Right atrium auricular region (tissue), 2 donors: ENCODE data around the gene DNAJB8. TPM values are rescaled to one million over a fixed set of nuclear protein-coding genes. Genes with fewer than 3 reads are reported as not detected.

Experiments used
- DNase-seq: peaks from one replicate; pipeline ENCODE4 v3.0.0-alpha.2; 2019; ENCODE audit warnings: low spot score
- H3K27ac ChIP-seq, 2 donors: fragments of 200-600 bp; sonication (generic); 1 replicate in 1 of 2; 2 replicates in 1 of 2; pipeline ENCODE4 v1.5.1; 2016 to 2019
- H3K27me3 ChIP-seq, 2 donors: fragments of 200-600 bp; sonication (generic); one replicate each; pipeline versions ENCODE4 v1.5.1 to v1.6.0; 2017 to 2019
- H3K36me3 ChIP-seq: fragments of 200-600 bp; sonication (generic); one replicate; pipeline ENCODE4 v1.5.1; 2016
- H3K4me1 ChIP-seq, 2 donors: fragments of 200-600 bp; sonication (generic); one replicate each; pipeline versions ENCODE4 v1.5.1 to v1.6.0; 2017 to 2019
- H3K4me3 ChIP-seq, 2 donors: fragments of 200-600 bp; sonication (generic); 1 replicate in 1 of 2; 2 replicates in 1 of 2; pipeline ENCODE4 v1.5.1; 2017 to 2019; ENCODE audit warnings: mild to moderate bottlenecking in 1 of 2, moderate library complexity in 1 of 2
- H3K9me3 ChIP-seq, 2 donors: fragments of 200-600 bp; sonication (generic); one replicate each; pipeline ENCODE4 v1.5.1; 2019
- CTCF ChIP-seq, 2 donors: fragments of 200-600 bp; sonication (generic); IDR thresholded peaks; one replicate each; pipeline ENCODE4 v1.5.1; 2019; ENCODE audit warnings: antibody characterized with exemption in 2 of 2
- total RNA-seq, 2 donors: library from RNA; depleted of rRNA; stranded (reverse); fragments of >200 nt; gene quantifications; one replicate each; pipeline ENCODE4 v1.1.0, GENCODE V29; 2016

DNAJB8 gene
- total RNA-seq, 2 donors from 2014 or later = not detected

GRCh38 chr3:128455116-128455515, 11.6 kb downstream of the DNAJB8 start:
- Histone ChIP-seq H3K9me3 (no peaks in the 10 kb centered on the region), H3K36me3 (no peaks in the 10 kb centered on the region), H3K4me1 (no peaks in the 10 kb centered on the region), H3K27me3 (no peaks in the 10 kb centered on the region), H3K4me3 (no peak overlapping the region), H3K27ac (no peak overlapping the region)
- no peak for DNase-seq
- TF ChIP-seq CTCF (IDR thresholded peaks at IDR 0.05) = no peak

DNA sequence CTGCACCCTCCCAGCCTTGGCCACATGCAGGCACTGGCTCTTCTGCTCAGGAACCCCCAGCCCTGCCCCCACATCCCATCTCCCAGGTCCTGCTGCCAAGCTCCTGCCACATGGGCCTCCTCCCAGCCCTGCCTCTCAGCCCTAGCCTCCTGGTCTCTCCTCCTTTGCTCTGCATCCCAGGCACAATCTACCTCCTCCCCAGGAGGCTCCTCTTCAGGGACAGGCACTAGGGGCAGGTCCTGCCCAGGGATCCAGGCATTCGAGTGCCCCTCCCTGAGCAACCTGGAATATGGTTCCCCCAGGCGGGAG, 12.4 kb downstream of the DNAJB8 start:
- Histone ChIP-seq H3K4me3 (no peak overlapping the region), H3K36me3 (no peaks in the 10 kb centered on the region), H3K27me3 (no peaks in the 10 kb centered on the region), H3K27ac (no peak overlapping the region), H3K4me1 (no peaks in the 10 kb centered on the region), H3K9me3 (no peaks in the 10 kb centered on the region)
- no peak for TF ChIP-seq CTCF (IDR thresholded peaks at IDR 0.05)
- DNase-seq = no peak

DNA sequence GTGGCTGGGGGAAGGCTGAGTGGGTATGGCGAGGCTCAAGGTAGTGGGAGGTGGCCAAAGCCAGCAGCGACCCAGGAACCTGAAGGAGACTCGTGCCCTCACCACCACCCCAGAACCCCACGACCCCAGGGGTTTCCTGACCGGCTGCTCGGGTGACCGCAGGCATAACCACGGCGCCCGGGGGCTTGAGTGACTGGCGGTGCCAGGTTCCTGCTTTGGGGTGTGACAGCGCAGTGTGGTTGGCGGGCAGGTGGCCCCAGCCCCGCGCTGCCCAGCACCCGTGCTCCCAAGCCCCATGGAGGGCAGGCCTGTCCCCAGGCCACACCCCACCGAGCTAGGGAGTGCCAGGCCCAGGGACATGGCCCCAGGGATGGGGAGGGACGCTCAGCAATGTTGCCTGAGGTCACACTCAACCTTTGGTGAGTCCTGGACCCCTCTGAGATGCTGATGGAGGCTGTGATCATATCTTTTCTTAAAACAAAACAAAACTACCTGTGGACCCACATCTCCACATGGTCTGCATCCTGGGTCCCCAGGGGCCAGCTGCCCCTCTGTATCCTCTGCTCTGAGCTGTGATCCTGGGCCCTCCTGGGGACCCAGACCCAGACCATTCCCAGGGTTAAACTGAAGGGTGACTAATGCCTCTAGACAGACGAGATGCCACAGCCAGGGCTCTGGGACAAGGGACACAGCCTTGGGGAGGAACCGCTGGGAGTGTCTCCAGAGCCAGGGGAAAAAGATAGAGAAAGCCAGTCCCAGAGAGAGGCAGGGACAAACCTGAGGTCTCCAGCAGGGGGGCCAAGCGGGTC, 13.0 kb downstream of the DNAJB8 start:
- DNase-seq = no peak
- Histone ChIP-seq H3K4me3 (no peak overlapping the region), H3K27ac (no peak overlapping the region), H3K9me3 (no peaks in the 10 kb centered on the region), H3K4me1 (no peaks in the 10 kb centered on the region), H3K27me3 (no peaks in the 10 kb centered on the region), H3K36me3 (no peaks in the 10 kb centered on the region)
- TF ChIP-seq CTCF (IDR thresholded peaks at IDR 0.05) = no peak

DNA sequence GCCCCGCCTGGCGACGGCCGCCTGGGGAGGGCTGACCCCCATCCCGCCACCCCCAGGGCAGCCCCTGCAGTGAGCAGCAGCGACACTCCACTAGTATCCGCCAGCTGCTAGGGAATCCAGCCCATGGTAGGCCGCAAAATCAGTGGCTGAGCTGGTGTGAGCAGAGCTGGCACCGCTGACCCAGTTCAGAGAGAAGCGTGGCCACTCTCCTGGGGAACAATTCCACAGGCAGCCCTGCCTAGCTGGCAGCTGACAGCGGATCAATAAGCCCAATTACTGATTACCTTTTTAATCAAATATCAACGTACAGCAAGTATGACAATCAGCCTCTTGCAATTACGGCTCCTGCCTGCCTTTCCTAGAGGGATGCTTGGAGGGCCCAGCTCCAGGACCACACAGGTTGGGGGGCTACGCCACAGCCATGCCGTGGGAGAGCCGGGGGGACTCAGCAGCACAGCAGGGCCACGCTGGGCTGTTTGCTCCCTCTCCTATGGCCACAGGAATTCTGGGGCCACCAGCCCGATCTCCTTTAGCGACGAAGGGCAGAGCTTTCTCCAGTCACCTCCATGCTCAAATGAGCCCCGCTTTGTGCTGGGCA, 13.9 kb downstream of the DNAJB8 start:
- Histone ChIP-seq H3K4me1 (no peaks in the 10 kb centered on the region), H3K4me3 (no peak overlapping the region), H3K27ac (no peak overlapping the region), H3K9me3 (no peaks in the 10 kb centered on the region), H3K36me3 (no peaks in the 10 kb centered on the region), H3K27me3 (no peaks in the 10 kb centered on the region)
- no peak for TF ChIP-seq CTCF (IDR thresholded peaks at IDR 0.05)
- DNase-seq = no peak

- Histone ChIP-seq H3K9me3 (no peaks in the 10 kb centered on the region), H3K4me1 (no peaks in the 10 kb centered on the region), H3K36me3 (no peaks in the 10 kb centered on the region), H3K27me3 (no peaks in the 10 kb centered on the region), H3K27ac (no peak overlapping the region), H3K4me3 (no peak overlapping the region)
- TF ChIP-seq CTCF (IDR thresholded peaks at IDR 0.05) = no peak
- no peak for DNase-seq
Measured at GRCh38 chr3:128452120-128452519, 14.6 kb downstream of the DNAJB8 start.
